Inflammatory macrophage treated with lipopolysaccharide for 1 hour (primary cell): ENCODE data around the gene AHRR.

Experiments
- DNase-seq, 2 donors: peaks; one replicate each; pipeline ENCODE4 v3.0.0-alpha.2; 2020 to 2022

Gene AHRR

GRCh38 chr5:321726-322251 lies 275 bp downstream of the AHRR start:
- no peak for DNase-seq

- no peak for DNase-seq
These were observed 897 bp downstream of the AHRR start for GRCh38 chr5:322281-322941.

- DNase-seq, result no peak
These were observed 1.7 kb downstream of the AHRR start for GRCh38 chr5:322942-323879.

- no peak for DNase-seq
These were observed 3.5 kb downstream of the AHRR start for GRCh38 chr5:324736-325612.

- no peak for DNase-seq
These were observed 4.6 kb downstream of the AHRR start for GRCh38 chr5:326109-326508.

GRCh38 chr5:329121-329735 lies 7.7 kb downstream of the AHRR start:
- no peak for DNase-seq

- no peak for DNase-seq
These were observed 8.3 kb downstream of the AHRR start for GRCh38 chr5:329768-330167.

- DNase-seq, result no peak
These were observed 11.3 kb downstream of the AHRR start for GRCh38 chr5:332843-333242.

GRCh38 chr5:333945-334344 lies 12.4 kb downstream of the AHRR start:
- no peak for DNase-seq

- DNase-seq, result no peak
These were observed 13.6 kb downstream of the AHRR start for GRCh38 chr5:334903-335739.

- DNase-seq, result no peak
These were observed 14.2 kb downstream of the AHRR start for GRCh38 chr5:335740-336038.

GRCh38 chr5:337563-338130 lies 16.1 kb downstream of the AHRR start:
- DNase-seq, result no peak

GRCh38 chr5:342501-343460 lies 21.3 kb downstream of the AHRR start:
- peak; percentile 40 to 74 for DNase-seq

GRCh38 chr5:343461-344401 lies 22.2 kb downstream of the AHRR start:
- DNase-seq, result peak; percentile 40 to 51

GRCh38 chr5:344668-345067 lies 23.2 kb downstream of the AHRR start:
- DNase-seq, result no peak

- DNase-seq, result no peak
These were observed 24.1 kb downstream of the AHRR start for GRCh38 chr5:345404-346195.

GRCh38 chr5:346229-346935 lies 24.9 kb downstream of the AHRR start:
- no peak for DNase-seq
